ENCODE results near the gene SLC39A9.

- TF ChIP-seq POLR2A (IDR thresholded peaks at IDR 0.05) (no peak), CTCF (IDR thresholded peaks at IDR 0.05) (no peak)
These were observed 322 bp downstream of the SLC39A9 start for GRCh38 chr14:69398818-69399210.

Measured in stomach (tissue), 4 donors.